Heart right ventricle (tissue), 16 donors: Measurements from ENCODE around the gene DCP2. TPM values are rescaled to one million over a fixed set of nuclear protein-coding genes. Genes with fewer than 3 reads are reported as not detected.

Source experiments
- ATAC-seq, 8 donors: fragments of 200-7000 bp; cut with Tn5 transposase; one replicate each; pipeline ENCODE4 v1.9.1; 2020; ENCODE audit warnings: mild to moderate bottlenecking in 8 of 8, moderate library complexity in 8 of 8, moderate number of reproducible peaks in 1 of 8
- DNase-seq, 2 donors: peaks; one replicate each; pipeline ENCODE4 v3.0.0-alpha.2; 2020
- H3K27ac ChIP-seq, 10 donors: fragments of 200-600 bp; sonication (generic) in 2 of 10; one replicate each; pipeline versions ENCODE4 v1.5.0 to v1.8.0; 2020 to 2022; ENCODE audit warnings: mild to moderate bottlenecking in 3 of 10
- H3K27me3 ChIP-seq, 7 donors: fragments of 200-600 bp; one replicate each; pipeline ENCODE4 v1.8.0; 2021 to 2022; ENCODE audit warnings: mild to moderate bottlenecking in 2 of 7
- H3K36me3 ChIP-seq, 9 donors: fragments of 200-600 bp; sonication (generic) in 1 of 9; one replicate each; pipeline versions ENCODE4 v1.5.0 to v1.8.0; 2020 to 2022; ENCODE audit warnings: mild to moderate bottlenecking in 2 of 9
- H3K4me1 ChIP-seq, 9 donors: fragments of 200-600 bp; sonication (generic) in 1 of 9; one replicate each; pipeline versions ENCODE4 v1.5.0 to v1.8.0; 2020 to 2022; ENCODE audit warnings: mild to moderate bottlenecking in 4 of 9
- H3K4me3 ChIP-seq, 10 donors: fragments of 200-600 bp; sonication (generic) in 2 of 10; one replicate each; pipeline versions ENCODE4 v1.5.0 to v1.8.0; 2020 to 2022; ENCODE audit warnings: mild to moderate bottlenecking in 7 of 10, moderate library complexity in 2 of 10
- H3K9me3 ChIP-seq, 11 donors: fragments of 200-600 bp in 10 of 11; sonication (generic) in 2 of 11; one replicate each; pipeline versions ENCODE4 v1.5.0 to v1.8.0; 2013 to 2022; ENCODE audit warnings: mild to moderate bottlenecking in 2 of 11, control low read depth in 1 of 11, moderate library complexity in 1 of 11
- CTCF ChIP-seq, 9 donors: fragments of 200-600 bp; sonication (generic) in 2 of 9; IDR thresholded peaks; one replicate each; pipeline versions ENCODE4 v1.5.0 to v1.8.0; 2021 to 2022; ENCODE audit warnings: antibody characterized with exemption in 9 of 9, mild to moderate bottlenecking in 5 of 9, moderate library complexity in 1 of 9
- WGBS, 2 donors: extraction: QIAGEN DNeasy Blood & Tissue Kit; methylation state at CpG; one replicate each; pipeline ENCODE4 v1.1.7; 2013; ENCODE audit warnings: inconsistent platforms in 1 of 2; 5-methylcytosine and 5-hydroxymethylcytosine counted together
- intact Hi-C, 10 donors: fragments of 100-400 bp; cut with DNase I; formaldehyde crosslinking; loops; one replicate each; pipeline versions ENCODE4 v1.11.1 to v1.14.2; 2022
- polyA plus RNA-seq, 2 donors: library from polyadenylated mRNA; stranded (reverse); fragments of 200-250 nt; gene quantifications; one replicate each; pipeline ENCODE4 v1.2.3, GENCODE V29; 2013
- total RNA-seq, 10 donors: library from RNA; stranded (reverse); fragmentation: NEBNext Ultra II Directional in 3 of 10; extraction: Animal tissue kit (Norgen Biotek cat#: 25700) in 3 of 10; gene quantifications; one replicate each; pipeline versions ENCODE4 v1.2.1 to v1.2.4, GENCODE V29; 2021 to 2023
- donor health status: Arrhythmogenic right ventricular cardiomyopathy.
- donor health status: ischemic (EF 13 %, LVEDD 7.1; RV severe dilation, severe dysfunction).
- donor health status: healthy with polysubstance abuse.
- donor health status: DM: no; HTN: yes; CAD: no.
- donor health status: DM: no; HTN: no; CAD: no.
- donor health status: ischemic (EF 25% LVEDD 6.9; RV normal size, moderate dysfunction).
- donor health status: ischemic (EF 25% LVEDD 5.7; RV mildly dilated, moderate dysfunction).
- donor health status: healthy.
- donor health status: DM: yes; HTN: yes; CAD: no.
- donor health status: Ischemic cardiomyopathy.
- donor health status: ischemic (EF 35%, LVEDD 5.7; RV mildly dilated, moderate dysfunction).
- donor health status: nonischemic (EF 11% LVEDD 7.7; RV severe dilation, severe dysfunction).
- donor health status: DM: yes; HTN: yes; CAD: no.
- donor health status: PGD.
- donor health status: ischemic (EF 29% LVEDD 5.4; RV normal size, mild dysfunction).
- donor health status: nonischemic (EF 23%, LVEDD 6.1; RV moderate dilation, normal function).

Gene DCP2
- total and polyA plus RNA-seq, 12 donors: 3.1 to 24.5 (median 16.1) TPM

GRCh38 chr5:113065626-113066025, 89.0 kb downstream of the DCP2 start:
- Histone ChIP-seq H3K27me3 (no peaks in the 10 kb centered on the region), H3K9me3 (no peaks in the 10 kb centered on the region), H3K4me1 (peaks cover 0 to 29% (median 16%) of the 10 kb centered on the region in 9 donors), H3K36me3 (peaks cover 0 to 100% (median 28%) of the 10 kb centered on the region in 9 donors), H3K4me3 (no peak overlapping the region), H3K27ac (no peak overlapping the region)
- DNase-seq (no peak), ATAC-seq (no peak)
- intact Hi-C loops: no loop called here
- 96 to 97% methylated on average over 2 of the region's 2 CpGs for WGBS, 2 donors
- no peak for TF ChIP-seq CTCF (IDR thresholded peaks at IDR 0.05)

GRCh38 chr5:113067635-113068344, 91.2 kb downstream of the DCP2 start:
- peaks cover 0 to 21% (median 5%) of the 10 kb centered on the region in 9 donors for H3K4me1 ChIP-seq
- H3K27ac ChIP-seq: no peak overlapping the region
- peaks cover 0 to 96% (median 29%) of the 10 kb centered on the region in 9 donors for H3K36me3 ChIP-seq
- H3K4me3 ChIP-seq: no peak overlapping the region
- intact Hi-C loops: no loop called here
- WGBS, 2 donors: 89 to 92% methylated on average over 19 of the region's 19 CpGs
- no peak for TF ChIP-seq CTCF (IDR thresholded peaks at IDR 0.05)
- DNase-seq (no peak), ATAC-seq (no peak)
- H3K27me3 ChIP-seq: no peaks in the 10 kb centered on the region
- no peaks in the 10 kb centered on the region for H3K9me3 ChIP-seq

GRCh38 chr5:113068559-113068958, 92.0 kb downstream of the DCP2 start:
- Histone ChIP-seq H3K4me1 (peaks cover 0 to 15% (median 0%) of the 10 kb centered on the region in 9 donors), H3K4me3 (no peak overlapping the region), H3K9me3 (no peaks in the 10 kb centered on the region), H3K36me3 (peaks cover 0 to 96% (median 24%) of the 10 kb centered on the region in 9 donors), H3K27ac (no peak overlapping the region), H3K27me3 (no peaks in the 10 kb centered on the region)
- DNase-seq (no peak), ATAC-seq (peak in 2 of 8 donors; percentile 29 to 70)
- intact Hi-C loops: no loop called here
- TF ChIP-seq CTCF (IDR thresholded peaks at IDR 0.05): no peak
- WGBS, 2 donors: 75% methylated on average over 2 of the region's 2 CpGs

Other genes with a start within 250 kb of the DCP2 start
- gene APC, start 238.9 kb upstream of the DCP2 start, total RNA-seq: 10 to 100 TPM; 28.5 to 47.6 (median 38.4) TPM
- 1 to 10 TPM; 3.1 to 5.3 TPM for gene APC, start 238.9 kb upstream of the DCP2 start, polyA plus RNA-seq
- 10 to 100 TPM; 19.4 to 33.9 (median 26.6) TPM for gene SRP19, start 115.5 kb upstream of the DCP2 start, total RNA-seq
- 10 to 100 TPM; 66.5 to 80.1 TPM for gene SRP19, start 115.5 kb upstream of the DCP2 start, polyA plus RNA-seq
- 100 to 1,000 TPM; 118 to 169 (median 134) TPM for gene REEP5, start 54.6 kb upstream of the DCP2 start, total RNA-seq
- gene REEP5, start 54.6 kb upstream of the DCP2 start, polyA plus RNA-seq: 10 to 100 TPM; 90.2 to 96.9 TPM